C1 segment of cervical spinal cord (tissue), 14 donors: Measurements from ENCODE around the gene TLN1.

Source experiments
- DNase-seq, 14 donors: peaks; one replicate each; lab custom pipeline; 2025; lab: John Stamatoyannopoulos, UW

Gene TLN1

GRCh38 chr9:35756275-35757225 lies 24.6 kb upstream of the TLN1 start:
- peak in 8 of 14 donors; percentile 50 to 76 (median 68) for DNase-seq

DNA sequence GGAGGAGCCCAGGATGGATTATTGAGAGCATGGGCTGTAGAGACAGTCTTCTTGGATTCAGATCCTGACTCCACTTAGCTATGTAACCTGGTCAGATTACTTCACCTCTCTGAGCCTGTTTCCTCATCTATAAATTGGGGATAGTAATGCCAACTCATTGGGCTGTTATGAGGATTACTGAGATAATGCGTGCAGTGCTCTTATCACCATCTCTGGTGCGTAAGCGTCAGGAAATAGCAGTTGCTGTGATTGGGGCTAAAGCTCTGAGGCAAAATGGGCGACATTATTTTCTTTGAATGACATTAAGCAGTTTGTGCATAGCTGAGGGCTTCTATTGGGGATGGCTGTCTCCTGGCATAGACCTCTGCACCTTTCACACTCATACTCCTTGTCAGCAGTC lies 23.1 kb upstream of the TLN1 start:
- DNase-seq, result no peak

DNA sequence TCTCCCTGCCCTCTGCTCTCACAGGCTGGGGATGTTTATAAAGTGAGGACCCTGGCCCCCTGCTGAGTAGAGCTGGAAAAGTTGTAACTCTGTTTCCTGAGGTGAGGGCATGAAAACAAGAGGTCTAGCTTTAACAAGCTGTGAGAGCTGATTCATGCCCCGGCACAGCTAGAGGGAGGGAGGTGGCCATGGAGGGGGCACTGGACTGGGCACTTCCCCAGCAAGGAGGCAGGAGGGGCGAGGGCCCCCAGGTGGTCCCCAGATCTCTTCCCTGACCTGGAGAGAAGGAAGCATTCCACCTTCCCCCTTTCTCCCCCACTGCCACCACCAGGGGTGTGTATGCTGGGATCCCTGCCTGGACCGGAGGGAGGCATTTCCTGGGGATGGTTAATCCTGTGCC lies 22.3 kb upstream of the TLN1 start, which contains the start of gene MSMP:
TSS of gene MSMP (minus strand) at position 13 of the 400 bp plus-strand sequence. CDS start 147 bp downstream, outside the sequence.
- no peak for DNase-seq

DNA sequence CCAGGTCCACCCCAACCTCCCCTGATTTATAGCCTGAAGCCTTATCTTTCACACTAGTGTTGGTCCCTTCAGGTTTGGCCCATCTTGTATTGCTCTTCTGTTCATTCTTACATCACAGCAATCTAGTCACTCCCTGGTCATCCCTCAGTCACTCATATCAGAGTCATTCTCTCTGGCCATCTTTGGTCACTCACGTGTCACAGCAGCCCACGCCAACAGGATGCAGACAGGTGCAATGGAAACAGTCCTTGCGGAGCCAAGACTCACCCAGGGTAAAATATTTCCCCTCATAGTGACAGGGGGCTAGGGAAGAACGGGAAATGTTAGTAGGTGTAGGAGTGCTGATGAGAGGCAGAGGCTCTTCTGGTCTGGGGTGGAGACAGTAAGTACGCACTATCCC lies 21.5 kb upstream of the TLN1 start:
- DNase-seq, result no peak

GRCh38 chr9:35750256-35750531 lies 18.2 kb upstream of the TLN1 start:
- DNase-seq, result peak in 2 of 14 donors; percentile 9 to 10

GRCh38 chr9:35749515-35750255 lies 17.7 kb upstream of the TLN1 start:
- DNase-seq, result peak in 1 of 14 donors; percentile 74

DNA sequence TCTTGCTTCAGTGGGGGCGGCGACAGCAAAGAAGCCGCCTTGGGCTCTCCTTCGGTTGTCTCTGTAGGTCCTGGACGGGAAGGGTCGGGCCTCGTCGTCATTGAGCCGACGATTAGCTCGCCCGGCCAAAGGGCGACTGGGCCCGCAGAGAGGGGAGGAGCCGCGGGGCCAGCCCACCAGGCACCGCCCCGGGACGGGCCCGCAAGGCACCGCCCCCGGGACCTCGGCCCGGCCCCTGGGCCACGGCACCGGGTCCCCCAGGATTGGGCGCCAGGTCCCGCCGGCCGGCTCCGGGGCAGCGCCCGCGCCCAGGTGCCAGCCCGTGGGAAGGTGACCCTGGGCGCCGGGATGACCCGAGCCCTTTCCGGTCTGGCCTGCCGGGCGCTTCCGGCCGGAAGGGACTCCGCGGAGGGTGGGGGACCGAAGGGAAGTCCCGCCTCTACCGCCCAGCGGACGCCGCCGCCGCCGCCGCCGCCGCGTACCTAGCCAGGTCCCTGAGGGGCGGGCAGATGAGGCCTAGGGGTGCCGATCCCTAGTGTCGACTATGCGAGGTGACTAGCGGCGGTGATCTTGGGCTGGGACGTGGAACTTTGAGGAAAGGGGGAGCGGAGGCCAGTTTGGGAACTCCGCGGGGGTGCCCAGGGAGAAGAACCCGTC lies 17.0 kb upstream of the TLN1 start, which contains the start of the genes GBA2 and RGP1:
TSS of gene GBA2 (minus strand) at position 371 of the 657 bp plus-strand sequence. CDS start 524 bp downstream, outside the sequence.
TSS of gene RGP1 (plus strand) at position 430 of the 657 bp plus-strand sequence. CDS start 469 bp downstream, outside the sequence.
- peak in 13 of 14 donors; percentile 36 to 86 (median 72) for DNase-seq

DNA sequence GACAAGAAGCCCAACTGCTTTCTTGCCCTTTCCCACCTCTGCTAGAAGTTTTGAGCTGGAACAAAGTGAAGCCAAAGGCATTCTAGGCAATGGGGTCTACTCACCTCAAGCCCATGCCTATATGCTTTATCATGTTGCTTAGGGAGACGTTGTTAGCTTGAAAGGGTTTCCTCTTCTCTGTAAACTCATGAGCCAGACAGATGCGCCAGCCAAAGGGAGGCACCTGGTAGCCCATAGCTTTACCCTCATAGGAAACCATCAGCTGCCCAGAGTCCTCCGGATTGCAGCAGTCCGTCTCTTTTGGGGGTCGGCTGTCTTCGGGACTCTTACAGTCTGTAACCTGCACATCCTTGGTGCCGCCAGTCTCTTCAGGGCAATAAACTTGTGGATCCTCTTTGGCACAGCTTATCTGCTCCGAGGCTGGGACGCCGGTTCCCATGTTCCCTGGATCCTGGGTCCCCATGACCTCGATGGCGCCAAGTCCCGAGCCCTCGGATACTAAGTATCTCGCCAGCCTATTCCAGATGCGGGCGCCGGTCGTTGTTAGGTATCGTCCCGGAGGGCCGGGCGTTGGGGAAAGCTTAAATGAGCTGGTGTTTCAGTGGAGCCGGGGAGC lies 16.4 kb upstream of the TLN1 start:
- no peak for DNase-seq

GRCh38 chr9:35746583-35746982 lies 14.6 kb upstream of the TLN1 start:
- DNase-seq, result no peak

- DNase-seq, result no peak
Observed at GRCh38 chr9:35745569-35745968, 13.6 kb upstream of the TLN1 start.

- DNase-seq, result no peak
Observed at GRCh38 chr9:35743880-35744518, 12.0 kb upstream of the TLN1 start.

DNA sequence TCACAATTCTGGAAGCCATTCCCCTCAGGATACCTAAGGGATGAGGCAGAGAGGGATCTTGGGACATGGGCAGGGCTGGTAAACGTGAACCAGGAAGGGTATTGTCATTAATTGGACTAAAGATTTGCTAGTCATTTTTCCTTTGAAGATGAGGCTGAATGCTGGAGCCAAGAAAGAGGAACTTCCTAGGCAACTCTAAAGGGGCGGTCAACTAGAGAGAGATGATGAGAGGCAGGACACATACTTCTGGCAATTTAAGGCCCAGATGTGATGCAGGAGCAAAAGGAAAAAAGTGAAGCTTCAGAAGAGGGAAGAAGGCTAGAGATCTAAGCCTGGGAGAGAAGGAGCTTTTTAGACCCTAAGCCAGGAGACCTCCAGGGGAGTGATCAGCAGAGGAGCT lies 11.5 kb upstream of the TLN1 start:
- DNase-seq, result no peak

- DNase-seq, result no peak
Observed at GRCh38 chr9:35741740-35742139, 9.7 kb upstream of the TLN1 start.

GRCh38 chr9:35740243-35740642 lies 8.2 kb upstream of the TLN1 start:
- DNase-seq, result no peak

- DNase-seq, result no peak
Observed at GRCh38 chr9:35738924-35739323, 6.9 kb upstream of the TLN1 start.

DNA sequence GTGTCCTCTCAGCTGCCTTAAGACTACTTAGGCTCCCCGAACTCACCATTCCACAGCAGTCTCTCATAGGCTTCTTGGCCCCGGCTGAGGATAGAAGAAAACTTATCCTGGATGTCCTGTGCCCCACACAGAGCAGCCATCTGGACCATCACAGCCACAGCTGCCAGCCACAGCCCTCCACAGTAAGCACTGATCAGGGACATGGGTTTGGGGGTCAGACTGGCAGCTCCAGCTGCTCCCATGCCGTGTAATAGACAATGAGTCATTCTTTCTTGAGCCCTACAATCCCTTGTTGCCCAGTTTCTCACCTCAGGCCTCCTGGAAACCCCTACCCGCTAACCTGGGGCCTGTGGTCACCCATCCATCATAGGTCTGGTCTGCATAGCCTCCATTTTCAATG lies 6.2 kb upstream of the TLN1 start:
- DNase-seq, result no peak

GRCh38 chr9:35737143-35737542 lies 5.1 kb upstream of the TLN1 start:
- DNase-seq, result no peak

DNA sequence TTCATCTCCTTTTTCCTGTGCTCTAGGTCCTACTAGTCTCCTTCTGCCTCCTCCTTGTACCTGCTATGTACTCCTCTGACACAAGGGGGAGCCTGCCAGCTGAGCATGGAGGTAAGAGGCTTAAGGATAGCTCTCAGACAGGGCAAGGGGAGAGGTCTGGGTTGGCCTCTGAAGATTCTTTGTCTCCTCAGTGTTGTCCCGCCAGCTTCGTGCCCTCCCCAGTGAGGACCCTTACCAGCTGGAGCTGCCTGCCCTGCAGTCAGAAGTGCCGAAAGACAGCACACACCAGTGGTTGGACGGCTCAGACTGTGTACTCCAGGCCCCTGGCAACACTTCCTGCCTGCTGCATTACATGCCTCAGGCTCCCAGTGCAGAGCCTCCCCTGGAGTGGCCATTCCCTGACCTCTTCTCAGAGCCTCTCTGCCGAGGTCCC lies 4.2 kb upstream of the TLN1 start:
- peak in 2 of 14 donors; percentile 7 to 39 for DNase-seq

GRCh38 chr9:35734096-35734495 lies 2.1 kb upstream of the TLN1 start:
- DNase-seq, result no peak

DNA sequence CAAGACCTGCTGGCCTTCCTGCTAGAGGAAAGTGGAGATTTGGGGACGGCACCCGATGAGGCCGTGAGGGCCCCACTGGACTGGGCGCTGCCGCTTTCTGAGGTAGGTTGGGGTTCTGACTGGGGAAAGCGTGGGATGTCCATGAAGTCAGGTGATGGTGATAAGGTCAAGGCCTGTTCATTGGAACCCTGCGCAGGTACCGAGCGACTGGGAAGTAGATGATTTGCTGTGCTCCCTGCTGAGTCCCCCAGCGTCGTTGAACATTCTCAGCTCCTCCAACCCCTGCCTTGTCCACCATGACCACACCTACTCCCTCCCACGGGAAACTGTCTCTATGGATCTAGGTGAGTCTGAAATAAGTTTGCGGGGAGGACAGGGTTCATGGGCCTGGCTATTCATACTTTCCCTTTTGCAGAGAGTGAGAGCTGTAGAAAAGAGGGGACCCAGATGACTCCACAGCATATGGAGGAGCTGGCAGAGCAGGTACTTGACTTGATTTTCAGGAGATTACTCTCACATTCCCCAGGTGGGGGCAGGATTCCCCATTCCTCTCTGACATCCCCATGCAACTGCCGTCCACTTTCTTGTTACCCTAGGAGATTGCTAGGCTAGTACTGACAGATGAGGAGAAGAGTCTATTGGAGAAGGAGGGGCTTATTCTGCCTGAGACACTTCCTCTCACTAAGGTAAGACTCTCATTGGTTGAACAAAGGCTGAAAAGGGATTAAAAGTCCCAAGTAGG lies 976 bp upstream of the TLN1 start:
- DNase-seq, result peak in 1 of 14 donors; percentile 45
